CD4-positive, alpha-beta T cell treated with Interleukin-6 for 4 hours (primary cell): ENCODE measurements around the gene MTARC1.

ENCODE experiments used
- DNase-seq: peaks from one replicate; pipeline ENCODE4 v3.0.0-alpha.2; 2020; ENCODE audit warnings: mixed read lengths

Gene MTARC1

GRCh38 chr1:220807726-220808125 lies 21.0 kb downstream of the MTARC1 start:
- DNase-seq = no peak

- DNase-seq = no peak
These were observed 21.9 kb downstream of the MTARC1 start for GRCh38 chr1:220808345-220809186.

GRCh38 chr1:220809187-220809550 lies 22.5 kb downstream of the MTARC1 start:
- no peak for DNase-seq

- no peak for DNase-seq
These were observed 23.0 kb downstream of the MTARC1 start for GRCh38 chr1:220809704-220810103.

- DNase-seq = peak; percentile 73
These were observed 23.5 kb downstream of the MTARC1 start for GRCh38 chr1:220810179-220810653.

GRCh38 chr1:220810963-220811362 lies 24.2 kb downstream of the MTARC1 start:
- DNase-seq = no peak

GRCh38 chr1:220811695-220812094 lies 25.0 kb downstream of the MTARC1 start:
- no peak for DNase-seq

GRCh38 chr1:220812308-220812707 lies 25.6 kb downstream of the MTARC1 start:
- no peak for DNase-seq

GRCh38 chr1:220813013-220813412 lies 26.3 kb downstream of the MTARC1 start:
- no peak for DNase-seq

- no peak for DNase-seq
These were observed 28.7 kb downstream of the MTARC1 start for GRCh38 chr1:220815409-220815808.

GRCh38 chr1:220817907-220818306 lies 31.2 kb downstream of the MTARC1 start:
- no peak for DNase-seq

GRCh38 chr1:220818421-220819173 lies 31.9 kb downstream of the MTARC1 start:
- DNase-seq = no peak

GRCh38 chr1:220819467-220820026 lies 32.8 kb downstream of the MTARC1 start:
- DNase-seq = no peak

GRCh38 chr1:220824031-220824989 lies 37.6 kb downstream of the MTARC1 start:
- no peak for DNase-seq

GRCh38 chr1:220825819-220826551 lies 39.3 kb downstream of the MTARC1 start:
- DNase-seq = no peak

GRCh38 chr1:220826729-220827128 lies 40.0 kb downstream of the MTARC1 start:
- no peak for DNase-seq

- no peak for DNase-seq
These were observed 40.9 kb downstream of the MTARC1 start for GRCh38 chr1:220827445-220828178.

GRCh38 chr1:220828179-220828490 lies 41.4 kb downstream of the MTARC1 start:
- no peak for DNase-seq

GRCh38 chr1:220828950-220829586 lies 42.4 kb downstream of the MTARC1 start:
- DNase-seq = no peak

GRCh38 chr1:220833436-220833835 lies 46.7 kb downstream of the MTARC1 start:
- no peak for DNase-seq
